ENCODE data around the gene ZC3H14.

- TF ChIP-seq ZBTB33 (IDR thresholded peaks at IDR 0.05; ENCODE audit: borderline replicate concordance, low read depth) (no peak), CTCF (IDR thresholded peaks at IDR 0.05) (no peak), GABPA (IDR thresholded peaks at IDR 0.05; ENCODE audit: low read depth) (no peak), EP300 (IDR thresholded peaks at IDR 0.05; ENCODE audit: borderline replicate concordance in 1 of 2, low read depth in 1 of 2, low read length in 1 of 2) (no peak), EZH2phosphoT487 (IDR thresholded peaks at IDR 0.05; ENCODE audit: borderline replicate concordance, low read depth) (no peak), PBX3 (IDR thresholded peaks at IDR 0.05) (no peak), TCF12 (IDR thresholded peaks at IDR 0.05) (no peak), REST (IDR thresholded peaks at IDR 0.05; ENCODE audit: low read depth, low read length) (no peak), MAX (IDR thresholded peaks at IDR 0.05; ENCODE audit: low read depth) (no peak), NRF1 (IDR thresholded peaks at IDR 0.05; ENCODE audit: low read depth, low read length) (no peak), POLR2AphosphoS5 (IDR thresholded peaks at IDR 0.05; ENCODE audit: low read depth, low read length) (no peak), RFX5 (IDR thresholded peaks at IDR 0.05; ENCODE audit: low read length) (no peak)
These were observed 34.2 kb downstream of the ZC3H14 start for GRCh38 chr14:88597038-88597437.

Measured in SK-N-SH (cell line).